Astrocyte (in vitro differentiated cells and primary cell): ENCODE data around the gene NENF. TPM values are rescaled to one million over a fixed set of nuclear protein-coding genes. Genes with fewer than 3 reads are reported as not detected.

Source experiments
- DNase-seq: peaks from one replicate; pipeline ENCODE4 v3.0.0-alpha.2; 2010; ENCODE audit warnings: low read depth
- FAIRE-seq: peaks from 2 replicates; lab custom pipeline; 2011; peaks lifted over from hg19 to GRCh38; lab: Jason Lieb, UNC
- H2AFZ ChIP-seq: 2 replicates; pipeline ENCODE4 v1.6.0; 2012; ENCODE audit warnings: low read depth, low read length, inconsistent platforms
- H3K27ac ChIP-seq: 2 replicates; pipeline ENCODE4 v1.5.1; 2011; ENCODE audit warnings: low read depth, low read length, inconsistent platforms
- H3K27me3 ChIP-seq: 2 replicates; pipeline ENCODE4 v1.6.0; 2011; ENCODE audit warnings: low read length, inconsistent platforms; ENCODE audit not compliant: insufficient read depth
- H3K36me3 ChIP-seq: 2 replicates; pipeline ENCODE4 v1.5.1; 2011; ENCODE audit warnings: low read length, inconsistent platforms; ENCODE audit not compliant: insufficient read depth
- H3K4me1 ChIP-seq: 2 replicates; pipeline ENCODE4 v1.5.1; 2011; ENCODE audit warnings: low read length, inconsistent platforms; ENCODE audit not compliant: insufficient read depth
- H3K4me2 ChIP-seq: 2 replicates; pipeline ENCODE4 v1.6.0; 2012; ENCODE audit warnings: low read length, inconsistent platforms
- H3K4me3 ChIP-seq: 2 replicates; pipeline ENCODE4 v1.5.1; 2011; ENCODE audit warnings: low read depth, mild to moderate bottlenecking, low read length, inconsistent platforms; ENCODE audit not compliant: insufficient read depth
- H3K79me2 ChIP-seq: 2 replicates; pipeline ENCODE4 v1.6.0; 2012; ENCODE audit warnings: mild to moderate bottlenecking, low read length, inconsistent platforms; ENCODE audit not compliant: insufficient read depth
- H3K9ac ChIP-seq: 2 replicates; pipeline ENCODE4 v1.6.0; 2012; ENCODE audit warnings: mild to moderate bottlenecking, low read length, inconsistent platforms
- H3K9me3 ChIP-seq: 2 replicates; pipeline ENCODE4 v1.5.1; 2012; ENCODE audit warnings: low read depth, mild to moderate bottlenecking, low read length, inconsistent platforms; ENCODE audit not compliant: insufficient read depth
- H4K20me1 ChIP-seq: 2 replicates; pipeline ENCODE4 v1.6.0; 2012; ENCODE audit warnings: low read length, inconsistent platforms; ENCODE audit not compliant: insufficient read depth
- H3K27ac Mint-ChIP-seq: one replicate; pipeline ENCODE4 v1.8.0; 2021; ENCODE audit warnings: mild to moderate bottlenecking, mixed read lengths; ENCODE audit not compliant: unreplicated experiment
- H3K27me3 Mint-ChIP-seq: one replicate; pipeline ENCODE4 v1.8.0; 2021; ENCODE audit warnings: low read depth, mixed read lengths; ENCODE audit not compliant: unreplicated experiment
- H3K36me3 Mint-ChIP-seq: one replicate; pipeline ENCODE4 v1.8.0; 2021; ENCODE audit warnings: low read depth, mixed read lengths; ENCODE audit not compliant: unreplicated experiment
- H3K4me1 Mint-ChIP-seq: one replicate; pipeline ENCODE4 v1.8.0; 2021; ENCODE audit warnings: low read depth, mixed read lengths; ENCODE audit not compliant: unreplicated experiment
- H3K4me3 Mint-ChIP-seq: one replicate; pipeline ENCODE4 v1.8.0; 2021; ENCODE audit warnings: mild to moderate bottlenecking, moderate library complexity, mixed read lengths; ENCODE audit not compliant: unreplicated experiment
- H3K9me3 Mint-ChIP-seq: one replicate; pipeline ENCODE4 v1.8.0; 2021; ENCODE audit warnings: mild to moderate bottlenecking, mixed read lengths; ENCODE audit not compliant: unreplicated experiment
- EZH2 ChIP-seq: IDR thresholded peaks from 2 replicates; pipeline ENCODE4 v1.6.1; 2012; ENCODE audit warnings: mild to moderate bottlenecking, low read length, inconsistent platforms; ENCODE audit not compliant: insufficient read depth
- total RNA-seq: library from RNA; stranded (reverse); gene quantifications from 2 replicates; pipeline ENCODE4 v1.2.1, GENCODE V29; 2021
- TF ChIP-seq, protein P1 (sequence below): IDR thresholded peaks from 2 replicates; pipeline ENCODE4 v1.5.1; 2011; ENCODE audit warnings: low read depth, mild to moderate bottlenecking, inconsistent platforms, low read length, moderate library complexity; ENCODE audit not compliant: insufficient read depth

The NENF gene
- total RNA-seq, 1 donor from 2014 or later: 34.4 TPM

DNA sequence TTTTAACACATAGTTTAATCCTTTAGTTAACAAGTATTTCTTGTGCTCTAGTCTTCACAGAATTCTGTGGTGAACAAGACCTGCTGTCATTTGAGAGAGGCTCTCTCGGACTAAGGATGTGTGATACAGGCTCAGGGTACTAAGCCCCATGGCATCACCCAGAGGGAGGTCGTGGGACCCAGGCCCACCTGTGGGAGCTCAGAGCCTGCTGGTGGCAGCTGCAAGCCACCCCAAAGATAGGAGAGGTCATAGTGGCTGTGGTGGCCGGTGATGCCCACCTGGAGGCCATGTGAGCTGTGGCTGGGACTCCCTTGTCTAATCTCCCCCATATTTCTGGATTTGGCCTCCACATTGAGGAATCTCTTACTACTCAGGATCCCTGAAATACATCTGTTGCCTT lies 22.0 kb downstream of the NENF start:
- peaks cover 3% of the 10 kb centered on the region for H3K9me3 ChIP-seq
- peaks cover 3% of the 10 kb centered on the region for H3K4me1 Mint-ChIP-seq
- H3K36me3 Mint-ChIP-seq: peaks cover 3% of the 10 kb centered on the region
- no peaks in the 10 kb centered on the region for H4K20me1 ChIP-seq
- H3K27ac Mint-ChIP-seq: no peak overlapping the region
- no peaks in the 10 kb centered on the region for H3K27me3 ChIP-seq
- H3K4me3 Mint-ChIP-seq: no peak overlapping the region
- H3K4me1 ChIP-seq: peaks cover 6% of the 10 kb centered on the region
- DNase-seq (no peak), FAIRE-seq (no peak)
- H3K9ac ChIP-seq: no peak overlapping the region
- peaks cover 17% of the 10 kb centered on the region for H3K27me3 Mint-ChIP-seq
- no peaks in the 10 kb centered on the region for H3K79me2 ChIP-seq
- H3K9me3 Mint-ChIP-seq: peaks cover 2% of the 10 kb centered on the region
- H3K36me3 ChIP-seq: no peaks in the 10 kb centered on the region
- no peak overlapping the region for H3K27ac ChIP-seq
- H2AFZ ChIP-seq: no peak overlapping the region
- H3K4me2 ChIP-seq: no peak overlapping the region
- H3K4me3 ChIP-seq: no peak overlapping the region
- TF ChIP-seq, protein P1, sequence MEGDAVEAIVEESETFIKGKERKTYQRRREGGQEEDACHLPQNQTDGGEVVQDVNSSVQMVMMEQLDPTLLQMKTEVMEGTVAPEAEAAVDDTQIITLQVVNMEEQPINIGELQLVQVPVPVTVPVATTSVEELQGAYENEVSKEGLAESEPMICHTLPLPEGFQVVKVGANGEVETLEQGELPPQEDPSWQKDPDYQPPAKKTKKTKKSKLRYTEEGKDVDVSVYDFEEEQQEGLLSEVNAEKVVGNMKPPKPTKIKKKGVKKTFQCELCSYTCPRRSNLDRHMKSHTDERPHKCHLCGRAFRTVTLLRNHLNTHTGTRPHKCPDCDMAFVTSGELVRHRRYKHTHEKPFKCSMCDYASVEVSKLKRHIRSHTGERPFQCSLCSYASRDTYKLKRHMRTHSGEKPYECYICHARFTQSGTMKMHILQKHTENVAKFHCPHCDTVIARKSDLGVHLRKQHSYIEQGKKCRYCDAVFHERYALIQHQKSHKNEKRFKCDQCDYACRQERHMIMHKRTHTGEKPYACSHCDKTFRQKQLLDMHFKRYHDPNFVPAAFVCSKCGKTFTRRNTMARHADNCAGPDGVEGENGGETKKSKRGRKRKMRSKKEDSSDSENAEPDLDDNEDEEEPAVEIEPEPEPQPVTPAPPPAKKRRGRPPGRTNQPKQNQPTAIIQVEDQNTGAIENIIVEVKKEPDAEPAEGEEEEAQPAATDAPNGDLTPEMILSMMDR: no peak
- TF ChIP-seq EZH2: no peak

DNA sequence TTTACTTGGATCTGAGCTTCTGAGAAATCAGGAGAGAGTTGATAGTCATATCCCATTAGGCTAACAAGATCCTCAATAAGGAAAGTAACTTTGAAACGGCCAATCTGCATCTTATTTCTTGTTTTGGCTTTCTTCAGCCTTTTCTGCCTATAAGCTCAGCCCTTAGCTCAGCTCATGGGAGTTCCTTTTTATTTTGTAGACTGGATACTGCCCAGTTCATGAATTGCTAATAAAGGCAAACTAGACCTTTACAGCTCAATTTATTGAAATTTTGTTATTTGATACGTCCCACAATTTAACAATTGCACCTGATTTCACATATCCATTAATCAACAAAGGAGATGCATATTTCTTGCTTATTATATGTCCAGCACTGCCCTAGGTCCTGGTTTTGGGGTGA lies 22.7 kb downstream of the NENF start:
- H3K4me1 ChIP-seq: peaks cover 6% of the 10 kb centered on the region
- no peak for DNase-seq
- Mint-ChIP-seq H3K27me3 (peaks cover 17% of the 10 kb centered on the region), H3K9me3 (peaks cover 2% of the 10 kb centered on the region), H3K4me1 (peaks cover 3% of the 10 kb centered on the region), H3K36me3 (peaks cover 3% of the 10 kb centered on the region), H3K4me3 (no peak overlapping the region), H3K27ac (no peak overlapping the region)
- H3K9ac ChIP-seq: no peak overlapping the region
- TF ChIP-seq, protein P1: no peak
- TF ChIP-seq EZH2: no peak
- H3K9me3 ChIP-seq: peaks cover 3% of the 10 kb centered on the region
- H3K27ac ChIP-seq: no peak overlapping the region
- H3K36me3 ChIP-seq: no peaks in the 10 kb centered on the region
- no peak overlapping the region for H3K4me3 ChIP-seq
- H4K20me1 ChIP-seq: no peaks in the 10 kb centered on the region
- no peak overlapping the region for H3K4me2 ChIP-seq
- FAIRE-seq: no peak
- no peaks in the 10 kb centered on the region for H3K79me2 ChIP-seq
- H3K27me3 ChIP-seq: no peaks in the 10 kb centered on the region
- H2AFZ ChIP-seq: no peak overlapping the region

DNA sequence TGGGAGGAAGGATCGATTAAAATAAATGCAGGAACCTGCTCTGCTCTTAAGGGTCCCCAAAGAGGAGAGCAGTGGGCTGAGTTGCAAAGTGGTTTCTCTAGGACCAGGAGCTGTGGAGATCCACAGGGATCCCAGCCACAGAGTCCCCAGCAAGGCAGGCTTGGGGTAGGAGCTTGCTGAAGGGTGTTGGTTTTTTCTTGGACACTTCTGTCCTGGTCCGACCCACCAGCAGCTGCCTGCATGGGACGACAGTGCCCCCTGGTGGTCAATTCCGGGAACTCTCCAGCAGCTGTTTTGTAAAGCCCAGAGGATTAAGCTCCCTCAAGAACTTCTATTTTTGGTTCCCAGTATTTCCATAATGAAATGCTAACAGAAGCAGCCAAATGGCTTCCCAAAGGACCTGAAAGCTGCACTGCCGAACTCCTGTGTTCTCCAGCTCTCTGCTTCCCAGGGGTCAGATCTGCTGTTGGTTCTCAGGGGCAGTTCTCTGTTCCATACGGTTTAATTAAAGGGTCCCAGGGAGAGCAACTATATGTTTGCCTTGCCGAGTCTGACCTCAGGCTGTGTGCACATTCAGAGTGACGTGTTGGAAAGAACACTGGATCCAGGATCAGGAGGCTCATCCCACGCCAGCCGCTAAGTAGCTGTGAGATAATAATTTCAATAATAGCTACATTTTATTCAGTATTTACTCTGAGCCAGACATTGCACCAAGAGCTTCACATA lies 23.2 kb downstream of the NENF start:
- H3K4me1 ChIP-seq: peaks cover 6% of the 10 kb centered on the region
- no peak for TF ChIP-seq EZH2
- TF ChIP-seq, protein P1: peak; percentile 98
- no peaks in the 10 kb centered on the region for H3K79me2 ChIP-seq
- FAIRE-seq (no peak), DNase-seq (peak; percentile 46)
- H4K20me1 ChIP-seq: no peaks in the 10 kb centered on the region
- H3K27ac ChIP-seq: no peak overlapping the region
- H3K9me3 ChIP-seq: peaks cover 3% of the 10 kb centered on the region
- no peaks in the 10 kb centered on the region for H3K36me3 ChIP-seq
- Mint-ChIP-seq H3K4me3 (no peak overlapping the region), H3K4me1 (peaks cover 3% of the 10 kb centered on the region), H3K27ac (no peak overlapping the region), H3K9me3 (peaks cover 2% of the 10 kb centered on the region), H3K36me3 (peaks cover 3% of the 10 kb centered on the region), H3K27me3 (peaks cover 17% of the 10 kb centered on the region)
- no peak overlapping the region for H3K4me3 ChIP-seq
- H3K27me3 ChIP-seq: no peaks in the 10 kb centered on the region
- H3K9ac ChIP-seq: no peak overlapping the region
- no peak overlapping the region for H2AFZ ChIP-seq
- peak overlapping the region; percentile 21 for H3K4me2 ChIP-seq
